ENCODE data around the gene SLC34A1.

Gene SLC34A1

GRCh38 chr5:177355162-177355867, 28.9 kb upstream of the SLC34A1 start:
- H3K4me3 ChIP-seq (replicated peaks; ENCODE audit: low read depth, low read length), result no peak overlapping the region
- no peak for TF ChIP-seq CTCF (IDR thresholded peaks at IDR 0.05; ENCODE audit: low read depth, low read length, missing control alignments)
- no peak for DNase-seq (ENCODE audit: extremely low read depth, low read depth)

- H3K4me3 ChIP-seq (replicated peaks; ENCODE audit: low read depth, low read length), result no peak overlapping the region
- no peak for DNase-seq (ENCODE audit: extremely low read depth, low read depth)
- no peak for TF ChIP-seq CTCF (IDR thresholded peaks at IDR 0.05; ENCODE audit: low read depth, low read length, missing control alignments)
Measured at GRCh38 chr5:177355868-177356168, 28.4 kb upstream of the SLC34A1 start.

GRCh38 chr5:177356746-177357145, 27.5 kb upstream of the SLC34A1 start:
- H3K4me3 ChIP-seq (replicated peaks; ENCODE audit: low read depth, low read length), result no peak overlapping the region
- no peak for TF ChIP-seq CTCF (IDR thresholded peaks at IDR 0.05; ENCODE audit: low read depth, low read length, missing control alignments)
- no peak for DNase-seq (ENCODE audit: extremely low read depth, low read depth)

GRCh38 chr5:177357146-177357458, 27.1 kb upstream of the SLC34A1 start:
- no peak overlapping the region for H3K4me3 ChIP-seq (replicated peaks; ENCODE audit: low read depth, low read length)
- no peak for TF ChIP-seq CTCF (IDR thresholded peaks at IDR 0.05; ENCODE audit: low read depth, low read length, missing control alignments)
- DNase-seq (ENCODE audit: extremely low read depth, low read depth), result no peak

GRCh38 chr5:177357459-177358351, 26.5 kb upstream of the SLC34A1 start, which contains the start of gene RGS14:
Gene RGS14 (plus strand): TSS chr5:177357924. CDS start chr5:177358025, 101 bp downstream.
- H3K4me3 ChIP-seq (replicated peaks; ENCODE audit: low read depth, low read length), result peak within 1 kb of the TSS; percentile 22; the same call in 1 of the 2 replicates

GRCh38 chr5:177358370-177358819, 25.8 kb upstream of the SLC34A1 start:
- TF ChIP-seq CTCF (IDR thresholded peaks at IDR 0.05; ENCODE audit: low read depth, low read length, missing control alignments), result no peak
- no peak overlapping the region; the same call in 1 of the 2 replicates for H3K4me3 ChIP-seq (replicated peaks; ENCODE audit: low read depth, low read length)
- no peak for DNase-seq (ENCODE audit: extremely low read depth, low read depth)

More at GRCh38 chr5:177357459-177358351, 26.5 kb upstream of the SLC34A1 start, which contains the start of gene RGS14:
- no peak for TF ChIP-seq CTCF (IDR thresholded peaks at IDR 0.05; ENCODE audit: low read depth, low read length, missing control alignments)
- no peak for DNase-seq (ENCODE audit: extremely low read depth, low read depth)
